ENCODE data around the gene ERCC1. TPM values are rescaled to one million over a fixed set of nuclear protein-coding genes. Genes with fewer than 3 reads are reported as not detected.

Gene ERCC1
- total RNA-seq, 3 donors from 2014 or later, result 89.9 to 96.7 (median 91.2) TPM

DNA sequence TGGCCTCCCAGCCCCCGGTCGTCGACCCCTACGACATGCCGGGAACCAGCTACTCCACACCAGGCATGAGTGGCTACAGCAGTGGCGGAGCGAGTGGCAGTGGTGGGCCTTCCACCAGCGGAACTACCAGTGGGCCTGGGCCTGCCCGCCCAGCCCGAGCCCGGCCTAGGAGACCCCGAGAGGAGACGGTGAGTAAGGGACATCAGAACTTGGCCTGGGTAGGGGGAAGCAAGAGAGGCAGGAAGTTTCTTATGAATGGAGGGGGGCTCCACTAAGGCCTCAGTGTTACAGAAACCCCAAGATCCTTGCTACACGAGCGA is 47.0 kb upstream of the ERCC1 start:
- Histone ChIP-seq H3K36me3 (no peaks in the 10 kb centered on the region), H3K9me3 (no peaks in the 10 kb centered on the region), H3K4me3 (peak overlapping the region; percentile 76 to 85 (median 84)), H3K4me1 (peaks cover 5 to 8% of the 10 kb centered on the region in 2 donors), H3K27me3 (no peaks in the 10 kb centered on the region), H3K27ac (peak overlapping the region in 1 of 2 donors; percentile 100)
- TF ChIP-seq CTCF (IDR thresholded peaks at IDR 0.05) (no peak), POLR2A (IDR thresholded peaks at IDR 0.05) (no peak), POLR2AphosphoS5 (IDR thresholded peaks at IDR 0.05) (peak in 1 of 3 donors; percentile 2)
- intact Hi-C loops (cut with DNase I; ENCODE audit: low total_unique reads), result loop anchor here (10.0 kb wide), 1 partner anchor 46 kb away; the partner anchor contains the start of gene ERCC1
- DNase-seq (ENCODE audit: low spot score in 2 of 2), result no peak

DNA sequence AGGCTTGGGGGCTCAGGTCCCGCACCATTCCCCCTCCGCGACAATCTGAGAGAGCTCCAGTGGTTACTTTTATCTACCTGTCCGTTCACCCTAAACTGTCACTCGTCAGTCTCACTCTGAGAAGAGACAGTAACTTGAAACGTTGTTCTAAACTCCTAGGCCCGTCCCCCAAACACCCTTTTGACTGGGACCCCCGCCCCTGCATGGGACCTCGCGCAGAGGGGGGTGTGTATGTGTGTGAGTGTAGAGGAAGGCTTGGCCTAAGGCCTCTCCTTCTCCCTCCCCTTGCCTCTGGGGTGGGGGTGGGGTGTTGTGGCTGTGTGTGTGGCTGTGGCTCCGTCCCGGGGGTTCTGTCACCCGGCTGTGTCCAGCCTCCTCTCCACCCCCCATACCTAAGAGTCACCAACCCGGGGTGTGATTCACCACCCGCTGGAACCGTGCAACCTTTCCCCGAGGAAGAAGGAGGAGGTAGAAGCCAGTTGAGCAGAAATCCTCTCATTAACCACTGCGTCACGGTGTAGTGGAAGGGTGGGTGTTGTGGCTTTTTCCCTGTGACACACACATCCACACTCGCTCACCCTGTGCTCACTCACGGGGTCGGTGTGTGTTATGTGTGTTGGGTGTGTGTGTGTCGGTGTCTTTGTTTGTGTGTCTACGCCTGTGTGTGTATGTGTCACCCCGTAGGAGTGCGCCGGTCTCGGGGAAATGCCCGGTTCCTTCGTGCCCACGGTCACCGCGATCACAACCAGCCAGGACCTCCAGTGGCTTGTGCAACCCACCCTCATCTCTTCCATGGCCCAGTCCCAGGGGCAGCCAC is 46.4 kb upstream of the ERCC1 start:
- no peaks in the 10 kb centered on the region for H3K36me3 ChIP-seq
- H3K9me3 ChIP-seq, result no peaks in the 10 kb centered on the region
- no peaks in the 10 kb centered on the region for H3K27me3 ChIP-seq
- DNase-seq (ENCODE audit: low spot score in 2 of 2), result peak in 1 of 2 donors; percentile 67
- peak overlapping the region; percentile 76 to 85 (median 84) for H3K4me3 ChIP-seq
- TF ChIP-seq POLR2AphosphoS5 (IDR thresholded peaks at IDR 0.05) (peak in 1 of 3 donors; percentile 81), POLR2A (IDR thresholded peaks at IDR 0.05) (no peak)
- H3K4me1 ChIP-seq, result peaks cover 5 to 8% of the 10 kb centered on the region in 2 donors
- intact Hi-C loops (cut with DNase I; ENCODE audit: low total_unique reads), result loop anchor here (10.0 kb wide), 1 partner anchor 45 kb away; the partner anchor contains the start of gene ERCC1
- peak overlapping the region; percentile 99 to 100 for H3K27ac ChIP-seq

GRCh38 chr19:45469132-45469944 is 45.6 kb upstream of the ERCC1 start:
- peak; percentile 94 to 95 for DNase-seq (ENCODE audit: low spot score in 2 of 2)
- H3K36me3 ChIP-seq, result no peaks in the 10 kb centered on the region
- TF ChIP-seq POLR2AphosphoS5 (IDR thresholded peaks at IDR 0.05), result peak; percentile 87 to 97 (median 97)
- peak; percentile 50 for TF ChIP-seq POLR2A (IDR thresholded peaks at IDR 0.05)
- peak in 1 of 3 donors; percentile 22 for TF ChIP-seq CTCF (IDR thresholded peaks at IDR 0.05)
- intact Hi-C loops (cut with DNase I; ENCODE audit: low total_unique reads), result no loop called here
- peaks cover 5 to 8% of the 10 kb centered on the region in 2 donors for H3K4me1 ChIP-seq
- peak overlapping the region; percentile 76 to 85 (median 84) for H3K4me3 ChIP-seq
- H3K27ac ChIP-seq, result peak overlapping the region; percentile 99 to 100
- no peaks in the 10 kb centered on the region for H3K9me3 ChIP-seq
- no peaks in the 10 kb centered on the region for H3K27me3 ChIP-seq

- no peaks in the 10 kb centered on the region for H3K27me3 ChIP-seq
- TF ChIP-seq POLR2A (IDR thresholded peaks at IDR 0.05), result no peak
- no peak for TF ChIP-seq POLR2AphosphoS5 (IDR thresholded peaks at IDR 0.05)
- no peak for TF ChIP-seq CTCF (IDR thresholded peaks at IDR 0.05)
- peak overlapping the region; percentile 99 to 100 for H3K27ac ChIP-seq
- no peaks in the 10 kb centered on the region for H3K36me3 ChIP-seq
- no peak for DNase-seq (ENCODE audit: low spot score in 2 of 2)
- H3K9me3 ChIP-seq, result no peaks in the 10 kb centered on the region
- H3K4me1 ChIP-seq, result peaks cover 5 to 8% of the 10 kb centered on the region in 2 donors
- intact Hi-C loops (cut with DNase I; ENCODE audit: low total_unique reads), result no loop called here
- peak overlapping the region; percentile 76 to 85 (median 84) for H3K4me3 ChIP-seq
Observed at GRCh38 chr19:45468803-45469131, 45.0 kb upstream of the ERCC1 start.

GRCh38 chr19:45468159-45468651 is 44.5 kb upstream of the ERCC1 start:
- H3K36me3 ChIP-seq, result no peaks in the 10 kb centered on the region
- peak overlapping the region; percentile 99 to 100 for H3K27ac ChIP-seq
- no peak for DNase-seq (ENCODE audit: low spot score in 2 of 2)
- H3K9me3 ChIP-seq, result no peaks in the 10 kb centered on the region
- H3K27me3 ChIP-seq, result no peaks in the 10 kb centered on the region
- peak overlapping the region; percentile 76 to 85 (median 84) for H3K4me3 ChIP-seq
- H3K4me1 ChIP-seq, result peaks cover 5 to 8% of the 10 kb centered on the region in 2 donors
- intact Hi-C loops (cut with DNase I; ENCODE audit: low total_unique reads), result no loop called here
- TF ChIP-seq POLR2A (IDR thresholded peaks at IDR 0.05) (peak; percentile 1), POLR2AphosphoS5 (IDR thresholded peaks at IDR 0.05) (peak in 1 of 3 donors; percentile 91), CTCF (IDR thresholded peaks at IDR 0.05) (peak in 2 of 3 donors; percentile 8 to 15)

Data from breast epithelium (tissue), 4 donors.